NCI-H510A (cell line): Measurements from ENCODE around the gene LMAN1.

Source experiments
- DNase-seq: peaks from one replicate; lab custom pipeline; 2025; lab: John Stamatoyannopoulos, UW

Gene LMAN1

GRCh38 chr18:59359576-59359952 is 499 bp upstream of the LMAN1 start:
- peak; percentile 34 for DNase-seq

GRCh38 chr18:59358414-59358711 is 702 bp downstream of the LMAN1 start:
- no peak for DNase-seq

GRCh38 chr18:59357928-59358327 is 1.1 kb downstream of the LMAN1 start:
- no peak for DNase-seq

- no peak for DNase-seq
Measured at GRCh38 chr18:59354731-59355130, 4.3 kb downstream of the LMAN1 start.

GRCh38 chr18:59353079-59353680 is 5.9 kb downstream of the LMAN1 start:
- DNase-seq = no peak

- no peak for DNase-seq
Measured at GRCh38 chr18:59352250-59352855, 6.7 kb downstream of the LMAN1 start.

- no peak for DNase-seq
Measured at GRCh38 chr18:59345556-59345955, 13.5 kb downstream of the LMAN1 start.

GRCh38 chr18:59344996-59345395 is 14.1 kb downstream of the LMAN1 start:
- no peak for DNase-seq

GRCh38 chr18:59343926-59344325 is 15.1 kb downstream of the LMAN1 start:
- DNase-seq = no peak

GRCh38 chr18:59340817-59341216 is 18.2 kb downstream of the LMAN1 start:
- DNase-seq = no peak

GRCh38 chr18:59340312-59340711 is 18.8 kb downstream of the LMAN1 start:
- no peak for DNase-seq

GRCh38 chr18:59332986-59333385 is 26.1 kb downstream of the LMAN1 start:
- no peak for DNase-seq

- DNase-seq = no peak
Measured at GRCh38 chr18:59328683-59329082, 30.4 kb downstream of the LMAN1 start.

GRCh38 chr18:59325965-59326364 is 33.1 kb downstream of the LMAN1 start:
- DNase-seq = no peak

- no peak for DNase-seq
Measured at GRCh38 chr18:59324623-59324971, 34.5 kb downstream of the LMAN1 start.

GRCh38 chr18:59323931-59324622 is 35.0 kb downstream of the LMAN1 start:
- no peak for DNase-seq

GRCh38 chr18:59318460-59319050 is 40.5 kb downstream of the LMAN1 start, which contains the start of gene CPLX4:
TSS of gene CPLX4 (minus strand) at chr18:59318649. CDS start at chr18:59318462, 187 bp downstream.
- DNase-seq = no peak

- DNase-seq = no peak
Measured at GRCh38 chr18:59311631-59312030, 47.4 kb downstream of the LMAN1 start.

- DNase-seq = no peak
Measured at GRCh38 chr18:59308938-59309260, 50.2 kb downstream of the LMAN1 start.

GRCh38 chr18:59308248-59308937 is 50.7 kb downstream of the LMAN1 start:
- peak; percentile 64 for DNase-seq

- no peak for DNase-seq
Measured at GRCh38 chr18:59306640-59307039, 52.4 kb downstream of the LMAN1 start.

- no peak for DNase-seq
Measured at GRCh38 chr18:59305295-59305694, 53.8 kb downstream of the LMAN1 start.

- DNase-seq = no peak
Measured at GRCh38 chr18:59303656-59304195, 55.3 kb downstream of the LMAN1 start.
